B cell (primary cell): ENCODE measurements around the gene NFIB. TPM values are rescaled to one million over a fixed set of nuclear protein-coding genes. Genes with fewer than 3 reads are reported as not detected.

Source experiments
- ATAC-seq: fragments of 200-7000 bp; cut with Tn5 transposase; one replicate; pipeline ENCODE4 v1.10.0; 2021; ENCODE audit warnings: low read depth, mild to moderate bottlenecking, moderate number of reproducible peaks, moderate library complexity
- CTCF ChIA-PET: fragments of 350-600 bp; sonication (Branson Sonifier 250); formaldehyde crosslinking; loops from one replicate; lab custom pipeline; 2021; ENCODE audit warnings: antibody characterized with exemption, inconsistent platforms; lab: Charles Lee
- POLR2A ChIA-PET: fragments of 350-600 bp; sonication (Branson Sonifier 250); formaldehyde crosslinking; loops from one replicate; lab custom pipeline; 2021; ENCODE audit warnings: antibody characterized with exemption; lab: Charles Lee
- DNase-seq: peaks from one replicate; pipeline ENCODE4 v3.0.0; 2013
- H2AFZ ChIP-seq: 2 replicates; pipeline ENCODE4 v1.6.1; 2012; ENCODE audit warnings: mild to moderate bottlenecking, low read depth, low read length; ENCODE audit not compliant: insufficient read depth, poor library complexity, severe bottlenecking
- H3K27ac ChIP-seq, 2 donors: 1 replicate in 1 of 2; 2 replicates in 1 of 2; pipeline ENCODE4 v1.5.1; 2012 to 2013; ENCODE audit warnings: low read length in 2 of 2, mild to moderate bottlenecking in 2 of 2, moderate library complexity in 1 of 2
- H3K27me3 ChIP-seq, 4 experiments: fragments of 200-600 bp in 1 of 4; sonication (generic) in 1 of 4; replicated peaks in 1 of 4; 1 replicate in 2 of 4; 2 replicates in 2 of 4; pipeline versions ENCODE4 v1.6.1 to v1.7.0; 2013 to 2016; ENCODE audit warnings: low read length in 3 of 4, mild to moderate bottlenecking in 2 of 4, mixed read lengths in 1 of 4, moderate library complexity in 1 of 4; ENCODE audit not compliant: insufficient read depth in 4 of 4, control insufficient read depth in 3 of 4; ENCODE audit errors: control extremely low read depth in 1 of 4
- H3K36me3 ChIP-seq, 2 experiments: replicated peaks in 1 of 2; 1 replicate in 1 of 2; 2 replicates in 1 of 2; pipeline versions ENCODE4 v1.6.1 to v1.7.1; 2013; ENCODE audit warnings: low read length in 1 of 2; ENCODE audit not compliant: insufficient read depth in 2 of 2, control insufficient read depth in 1 of 2; ENCODE audit errors: control extremely low read depth in 1 of 2, extremely low read depth in 1 of 2
- H3K4me1 ChIP-seq, 2 donors: fragments of 200-600 bp in 1 of 2; sonication (generic) in 1 of 2; 1 replicate in 1 of 2; 2 replicates in 1 of 2; pipeline versions ENCODE4 v1.5.1 to v1.6.1; 2013 to 2017; ENCODE audit warnings: low read length in 2 of 2; ENCODE audit not compliant: control insufficient read depth in 2 of 2, insufficient read depth in 2 of 2
- H3K4me2 ChIP-seq: replicated peaks from 2 replicates; pipeline ENCODE3; 2012; ENCODE audit warnings: mild to moderate bottlenecking, low read depth, low read length; ENCODE audit not compliant: poor library complexity, severe bottlenecking
- H3K4me3 ChIP-seq, 5 experiments: fragments of 200-600 bp in 1 of 5; sonication (generic) in 1 of 5; 1 replicate in 3 of 5; 2 replicates in 2 of 5; pipeline versions ENCODE4 v1.5.1 to v1.7.0; 2011 to 2016; ENCODE audit warnings: low read length in 4 of 5, mild to moderate bottlenecking in 4 of 5, low read depth in 2 of 5, control low read depth in 1 of 5, moderate library complexity in 1 of 5; ENCODE audit not compliant: insufficient read depth in 1 of 5; ENCODE audit errors: control extremely low read depth in 1 of 5, extremely low read depth in 1 of 5
- H3K79me2 ChIP-seq: fragments of 200-600 bp; sonication (generic); one replicate; pipeline ENCODE4 v1.6.0; 2016; ENCODE audit warnings: low read length; ENCODE audit not compliant: control insufficient read depth, insufficient read depth
- H3K9ac ChIP-seq: fragments of 200-600 bp; sonication (generic); 2 replicates; pipeline ENCODE4 v1.6.1; 2017; ENCODE audit warnings: mild to moderate bottlenecking, low read length, moderate library complexity
- H3K9me3 ChIP-seq, 3 donors: one replicate each; pipeline versions ENCODE4 v1.6.1 to v1.7.1; 2013; ENCODE audit warnings: low read length in 2 of 3; ENCODE audit not compliant: control insufficient read depth in 2 of 3, insufficient read depth in 1 of 3; ENCODE audit errors: control extremely low read depth in 1 of 3
- H4K20me1 ChIP-seq: 2 replicates; pipeline ENCODE4 v1.6.0; 2012; ENCODE audit warnings: mild to moderate bottlenecking, low read length; ENCODE audit not compliant: insufficient read depth, control insufficient read depth, poor library complexity, severe bottlenecking
- H3K27ac Mint-ChIP-seq: one replicate; pipeline ENCODE4 v1.8.0; 2021; ENCODE audit warnings: mixed read lengths
- H3K27me3 Mint-ChIP-seq: one replicate; pipeline ENCODE4 v1.8.0; 2021; ENCODE audit warnings: mixed read lengths
- H3K4me1 Mint-ChIP-seq: one replicate; pipeline ENCODE4 v1.8.0; 2021; ENCODE audit warnings: mixed read lengths
- H3K4me3 Mint-ChIP-seq: one replicate; pipeline ENCODE4 v1.8.0; 2021; ENCODE audit warnings: mixed read lengths
- H3K9me3 Mint-ChIP-seq: one replicate; pipeline ENCODE4 v1.8.0; 2022; ENCODE audit warnings: mixed read lengths; ENCODE audit not compliant: insufficient read depth
- EZH2 ChIP-seq: IDR thresholded peaks from 2 replicates; pipeline ENCODE4 v1.6.1; 2012; ENCODE audit warnings: borderline replicate concordance, low read depth, mild to moderate bottlenecking, moderate library complexity, low read length; ENCODE audit not compliant: insufficient read depth, poor library complexity, severe bottlenecking
- WGBS: methylation state at CpG from one replicate; pipeline ENCODE4 v1.1.5; 2013; ENCODE audit warnings: missing lambda C conversion rate; ENCODE audit not compliant: insufficient coverage; 5-methylcytosine and 5-hydroxymethylcytosine counted together
- intact Hi-C: fragments of 100-400 bp; cut with micrococcal nuclease; formaldehyde crosslinking; loops from one replicate; pipeline ENCODE4 v1.10.0; 2022
- polyA plus RNA-seq: library from polyadenylated mRNA; depleted of rRNA; stranded (reverse); fragments of >200 nt; gene quantifications from 2 replicates; pipeline ENCODE4 v1.2.3, GENCODE V29; 2012
- total RNA-seq, 2 donors: library from RNA; stranded (reverse); fragments of 120-200 nt in 1 of 2; gene quantifications; 1 replicate in 1 of 2; 2 replicates in 1 of 2; pipeline versions ENCODE4 v1.2.3 to v1.2.4, GENCODE V29; 2013 to 2022
- TF ChIP-seq, protein P1 (sequence below): fragments of 200-600 bp; IDR thresholded peaks from one replicate; pipeline ENCODE4 v1.8.0; 2022; ENCODE audit warnings: antibody characterized with exemption, mild to moderate bottlenecking

NFIB gene
- total and polyA plus RNA-seq, 2 donors (not counting 1 experiment from before 2014, with no cell fraction given) = not detected

DNA sequence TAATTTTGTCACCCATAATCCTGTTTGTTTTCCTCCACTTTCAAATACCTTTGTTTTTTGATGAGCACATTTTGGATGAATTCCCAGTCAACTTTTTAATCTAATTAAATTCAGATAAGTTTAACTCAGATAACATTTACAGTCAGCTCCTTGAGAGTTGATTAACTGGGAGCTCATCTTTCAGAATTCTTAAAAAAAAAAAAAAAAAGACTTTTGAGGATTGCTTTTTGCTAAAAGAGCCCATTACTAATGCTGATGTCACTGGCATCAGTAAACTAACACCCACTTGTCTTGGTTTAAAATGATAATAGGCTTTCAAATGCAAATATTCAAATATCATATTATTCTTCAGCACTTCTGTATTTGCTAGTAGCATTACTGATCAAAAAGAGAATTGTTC lies 47.1 kb upstream of the NFIB start:
- Histone ChIP-seq H3K4me3 (no peak overlapping the region), H3K36me3 (no peaks in the 10 kb centered on the region), H3K79me2 (no peaks in the 10 kb centered on the region), H3K9me3 (no peaks in the 10 kb centered on the region), H3K9ac (no peak overlapping the region), H3K4me1 (no peaks in the 10 kb centered on the region), H4K20me1 (no peaks in the 10 kb centered on the region), H2AFZ (no peak overlapping the region), H3K27me3 (no peaks in the 10 kb centered on the region), H3K4me2 (no peak overlapping the region), H3K27ac (no peak overlapping the region)
- ATAC-seq (no peak), DNase-seq (no peak)
- Mint-ChIP-seq H3K9me3 (no peaks in the 10 kb centered on the region), H3K4me1 (no peaks in the 10 kb centered on the region), H3K27me3 (peaks cover 19% of the 10 kb centered on the region), H3K4me3 (no peak overlapping the region), H3K27ac (no peak overlapping the region)
- ChIA-PET POLR2A (no interaction called here), CTCF (interaction anchor here (0.6 to 1.1 kb wide), 2 partner anchors 7 to 376 kb away, joined by 3 to 5 read pairs; no protein-coding TSS in a partner anchor)
- intact Hi-C loops = no loop called here
- no peak for TF ChIP-seq EZH2
- TF ChIP-seq, protein P1, sequence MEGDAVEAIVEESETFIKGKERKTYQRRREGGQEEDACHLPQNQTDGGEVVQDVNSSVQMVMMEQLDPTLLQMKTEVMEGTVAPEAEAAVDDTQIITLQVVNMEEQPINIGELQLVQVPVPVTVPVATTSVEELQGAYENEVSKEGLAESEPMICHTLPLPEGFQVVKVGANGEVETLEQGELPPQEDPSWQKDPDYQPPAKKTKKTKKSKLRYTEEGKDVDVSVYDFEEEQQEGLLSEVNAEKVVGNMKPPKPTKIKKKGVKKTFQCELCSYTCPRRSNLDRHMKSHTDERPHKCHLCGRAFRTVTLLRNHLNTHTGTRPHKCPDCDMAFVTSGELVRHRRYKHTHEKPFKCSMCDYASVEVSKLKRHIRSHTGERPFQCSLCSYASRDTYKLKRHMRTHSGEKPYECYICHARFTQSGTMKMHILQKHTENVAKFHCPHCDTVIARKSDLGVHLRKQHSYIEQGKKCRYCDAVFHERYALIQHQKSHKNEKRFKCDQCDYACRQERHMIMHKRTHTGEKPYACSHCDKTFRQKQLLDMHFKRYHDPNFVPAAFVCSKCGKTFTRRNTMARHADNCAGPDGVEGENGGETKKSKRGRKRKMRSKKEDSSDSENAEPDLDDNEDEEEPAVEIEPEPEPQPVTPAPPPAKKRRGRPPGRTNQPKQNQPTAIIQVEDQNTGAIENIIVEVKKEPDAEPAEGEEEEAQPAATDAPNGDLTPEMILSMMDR = no peak

DNA sequence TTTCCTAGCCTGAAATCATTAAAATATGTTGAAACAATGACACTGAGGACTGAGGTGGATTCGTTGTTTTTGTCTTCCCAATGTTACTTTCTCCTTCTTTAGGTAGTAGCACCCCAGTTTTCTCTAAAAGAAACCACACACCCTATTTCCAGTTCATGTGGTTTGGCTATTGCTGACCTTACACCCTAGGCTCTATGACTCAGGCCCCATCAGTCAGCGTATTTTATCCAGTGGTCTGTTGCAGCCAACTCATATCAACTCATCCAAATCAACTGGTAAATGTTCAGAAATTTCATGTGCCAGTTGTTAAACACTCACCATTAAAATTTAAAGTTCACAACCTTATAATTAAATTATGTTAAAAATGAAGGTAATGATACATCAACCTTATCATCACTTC lies 44.6 kb upstream of the NFIB start:
- ATAC-seq = no peak
- ChIA-PET POLR2A (no interaction called here), CTCF (no interaction called here)
- H3K4me1 Mint-ChIP-seq = no peaks in the 10 kb centered on the region
- DNase-seq = no peak
- Histone ChIP-seq H3K9me3 (no peaks in the 10 kb centered on the region), H3K4me1 (no peaks in the 10 kb centered on the region), H3K9ac (no peak overlapping the region), H4K20me1 (no peaks in the 10 kb centered on the region), H3K79me2 (no peaks in the 10 kb centered on the region), H2AFZ (no peak overlapping the region), H3K27me3 (peaks cover 0 to 12% (median 5%) of the 10 kb centered on the region in 4 experiments), H3K27ac (no peak overlapping the region), H3K4me3 (no peak overlapping the region), H3K36me3 (no peaks in the 10 kb centered on the region), H3K4me2 (no peak overlapping the region)
- peaks cover 16% of the 10 kb centered on the region for H3K27me3 Mint-ChIP-seq
- WGBS = 78% methylated on average over 1 of the region's 2 CpGs
- no peak overlapping the region for H3K4me3 Mint-ChIP-seq
- H3K9me3 Mint-ChIP-seq = no peaks in the 10 kb centered on the region
- TF ChIP-seq, protein P1 = no peak
- TF ChIP-seq EZH2 = no peak
- no peak overlapping the region for H3K27ac Mint-ChIP-seq
- intact Hi-C loops = no loop called here
